Stimulated activated CD8-positive, alpha-beta memory T cell treated with anti-CD3 and anti-CD28 coated beads, Interleukin-4, amount 100 ng/mL, for 4 hours (primary cell): ENCODE data around the gene CST8.

Experiments used
- DNase-seq, 2 donors: peaks; one replicate each; pipeline ENCODE4 v3.0.0-alpha.2; 2020; ENCODE audit warnings: low read depth in 2 of 2, low spot score in 1 of 2

Gene CST8

DNA sequence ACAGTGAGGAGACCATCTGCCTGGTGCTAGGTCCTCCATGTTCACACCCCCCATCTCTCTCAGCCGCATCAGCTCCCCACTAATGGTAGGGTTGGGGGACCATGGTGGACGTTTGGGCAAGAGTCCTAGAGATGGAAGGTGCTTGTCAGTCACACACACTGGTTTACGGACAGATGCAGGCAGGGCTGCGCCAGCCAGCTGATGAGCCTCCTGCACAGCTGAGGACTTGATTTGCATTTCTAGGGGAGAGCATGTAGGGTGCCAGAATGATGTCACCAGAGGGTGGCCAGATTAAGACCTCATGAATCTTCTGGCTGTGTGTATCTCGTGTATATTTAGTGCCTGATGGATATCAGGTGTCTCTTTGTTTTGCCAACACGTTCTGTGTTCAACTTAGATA lies 28.6 kb downstream of the CST8 start:
- DNase-seq, result no peak

DNA sequence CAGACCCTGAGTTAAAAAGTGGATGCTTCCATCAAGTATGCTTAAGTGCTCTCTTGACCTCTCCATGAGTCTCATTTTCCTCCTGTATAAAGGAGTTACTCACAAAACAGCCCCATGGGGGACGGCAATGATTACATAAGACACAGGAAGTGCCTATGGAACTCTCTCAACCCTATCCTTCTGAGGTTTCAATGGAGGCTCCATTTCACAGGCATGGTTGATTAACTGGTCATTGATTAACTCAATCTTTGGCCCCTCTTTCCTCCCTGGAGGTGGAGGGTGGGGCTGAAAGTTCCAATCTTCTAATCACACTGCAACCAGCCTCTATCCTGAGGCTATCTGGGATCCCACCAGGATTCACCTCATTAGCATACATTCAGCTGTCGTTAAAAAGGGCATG lies 29.3 kb downstream of the CST8 start:
- DNase-seq, result no peak

DNA sequence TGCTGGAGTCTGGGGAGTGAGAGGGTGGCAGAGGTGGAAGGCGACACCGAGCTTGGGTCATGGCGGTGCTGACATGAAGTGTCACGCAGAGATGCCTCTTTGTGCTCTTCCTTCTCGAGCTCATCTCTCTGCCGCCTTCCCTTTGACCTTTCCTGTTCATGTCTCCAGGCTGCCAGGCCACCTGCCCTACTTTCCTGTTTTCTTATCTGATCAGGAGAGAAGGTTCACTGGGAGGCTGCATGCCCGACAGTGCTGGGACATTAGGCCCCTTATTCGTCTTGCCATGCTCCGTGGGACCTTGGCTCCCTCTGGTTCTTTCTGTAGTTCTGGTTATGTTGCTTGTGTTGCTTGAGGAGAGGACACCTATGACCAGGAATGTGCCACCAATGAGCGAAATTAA lies 33.2 kb downstream of the CST8 start:
- no peak for DNase-seq

DNA sequence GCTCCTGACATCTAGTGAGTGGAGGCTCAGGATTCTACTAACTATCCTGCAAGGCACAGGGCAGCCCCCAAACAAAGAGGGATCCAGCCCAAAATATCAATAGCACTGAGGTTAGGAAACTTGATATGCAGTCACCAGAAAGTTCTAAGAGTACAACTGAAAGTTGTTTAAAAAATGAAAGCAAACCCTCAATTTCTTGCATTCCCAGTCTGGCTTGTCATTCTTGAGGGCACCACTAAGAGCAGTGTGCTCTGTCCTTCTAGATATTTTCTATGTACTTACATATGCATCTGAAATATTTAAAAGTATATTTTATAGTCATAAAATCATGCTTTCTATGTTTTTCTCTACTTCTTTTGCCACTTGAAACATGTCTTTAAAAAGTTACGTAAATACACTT lies 35.9 kb downstream of the CST8 start:
- no peak for DNase-seq

DNA sequence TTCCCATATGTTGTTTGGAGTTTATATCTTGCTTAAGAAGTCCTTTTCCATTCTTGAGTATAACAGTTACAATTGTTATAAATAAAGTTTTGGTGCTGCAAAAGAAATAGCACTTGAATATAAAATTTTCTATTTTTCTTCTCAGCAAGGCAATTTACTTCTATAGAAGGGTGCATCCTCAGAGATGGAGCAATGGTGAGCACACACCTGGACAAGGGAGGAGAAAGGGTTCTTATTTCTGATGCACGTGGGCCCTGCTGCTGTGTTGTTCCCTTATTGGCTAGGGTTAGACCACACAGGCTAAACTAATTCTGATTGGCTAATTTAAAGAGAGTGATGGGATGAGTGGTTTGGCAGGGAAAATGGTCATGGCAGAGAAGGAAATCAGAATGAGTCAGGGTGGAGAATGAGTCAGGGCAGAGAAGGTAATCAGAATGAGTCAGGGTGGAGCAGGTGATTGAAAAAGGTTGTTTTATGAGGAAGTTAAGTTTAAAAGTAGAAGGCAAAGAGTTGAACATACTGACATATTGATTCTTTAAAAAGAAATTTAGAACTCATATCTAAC lies 38.0 kb downstream of the CST8 start:
- no peak for DNase-seq

DNA sequence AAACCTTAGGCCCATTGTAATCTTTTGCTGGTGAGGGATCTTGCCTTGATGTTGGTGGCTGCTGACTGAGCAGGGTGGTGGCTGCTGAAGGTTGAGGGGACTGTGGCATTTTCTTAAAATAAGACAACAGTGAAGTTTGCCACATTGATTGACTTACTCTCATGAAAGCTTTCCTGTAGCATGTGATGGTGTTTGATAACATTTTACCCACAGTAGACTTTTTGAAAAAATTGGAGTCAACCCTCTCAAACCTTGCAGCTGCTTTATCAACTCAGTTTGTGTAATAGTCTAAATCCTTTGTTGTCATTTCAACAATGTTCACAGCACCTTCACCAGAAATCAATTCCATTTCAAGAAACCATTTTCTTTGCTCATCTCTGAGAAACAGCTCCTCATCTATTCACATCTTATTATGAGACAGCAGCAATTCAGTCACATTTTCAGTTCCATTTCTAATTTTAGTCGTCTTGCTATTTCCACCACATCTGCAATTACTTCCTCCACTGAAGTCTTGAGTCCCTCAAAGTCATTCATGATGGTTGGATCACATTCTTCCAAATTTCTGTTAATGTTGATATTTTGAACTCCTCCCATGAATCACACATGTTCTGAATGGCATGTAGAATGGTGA lies 40.1 kb downstream of the CST8 start:
- DNase-seq, result no peak

DNA sequence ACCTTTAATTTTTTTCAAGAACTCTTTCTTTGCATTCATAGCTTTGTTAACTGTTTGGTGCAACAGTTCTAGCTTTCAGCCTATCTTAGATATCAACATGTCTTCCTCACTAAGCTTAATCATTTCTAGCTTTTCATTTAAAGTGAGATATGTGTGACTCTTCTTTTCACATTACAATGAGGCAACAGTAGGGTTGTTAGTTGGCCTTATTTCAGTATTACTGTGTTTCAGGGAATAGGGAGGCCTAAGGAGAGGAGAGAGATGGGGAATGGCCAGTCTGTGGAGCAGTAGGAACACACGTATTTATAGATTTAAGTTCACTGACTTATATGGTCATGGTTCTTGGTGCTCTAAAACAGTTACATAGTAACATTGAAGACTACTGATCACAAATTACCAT lies 41.6 kb downstream of the CST8 start:
- DNase-seq, result no peak

DNA sequence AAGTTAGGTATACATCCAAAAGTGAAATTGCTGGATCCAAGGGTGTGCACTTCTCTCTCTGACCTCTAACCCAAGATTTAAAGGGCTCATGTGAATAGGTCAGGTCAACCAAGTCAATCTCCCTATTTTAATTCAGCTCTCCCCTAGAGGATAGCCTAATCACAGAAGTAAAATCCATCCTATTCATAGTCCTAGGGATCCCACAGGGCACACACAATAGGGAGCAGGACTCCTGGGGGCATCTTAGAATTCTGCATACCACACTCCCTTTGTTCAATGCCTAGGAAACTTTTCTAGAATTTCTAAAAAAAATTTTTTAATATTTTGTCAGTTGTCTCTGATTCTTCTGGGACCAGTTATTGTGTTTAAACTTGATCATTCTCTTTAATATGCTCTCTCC lies 42.2 kb downstream of the CST8 start:
- DNase-seq, result no peak

DNA sequence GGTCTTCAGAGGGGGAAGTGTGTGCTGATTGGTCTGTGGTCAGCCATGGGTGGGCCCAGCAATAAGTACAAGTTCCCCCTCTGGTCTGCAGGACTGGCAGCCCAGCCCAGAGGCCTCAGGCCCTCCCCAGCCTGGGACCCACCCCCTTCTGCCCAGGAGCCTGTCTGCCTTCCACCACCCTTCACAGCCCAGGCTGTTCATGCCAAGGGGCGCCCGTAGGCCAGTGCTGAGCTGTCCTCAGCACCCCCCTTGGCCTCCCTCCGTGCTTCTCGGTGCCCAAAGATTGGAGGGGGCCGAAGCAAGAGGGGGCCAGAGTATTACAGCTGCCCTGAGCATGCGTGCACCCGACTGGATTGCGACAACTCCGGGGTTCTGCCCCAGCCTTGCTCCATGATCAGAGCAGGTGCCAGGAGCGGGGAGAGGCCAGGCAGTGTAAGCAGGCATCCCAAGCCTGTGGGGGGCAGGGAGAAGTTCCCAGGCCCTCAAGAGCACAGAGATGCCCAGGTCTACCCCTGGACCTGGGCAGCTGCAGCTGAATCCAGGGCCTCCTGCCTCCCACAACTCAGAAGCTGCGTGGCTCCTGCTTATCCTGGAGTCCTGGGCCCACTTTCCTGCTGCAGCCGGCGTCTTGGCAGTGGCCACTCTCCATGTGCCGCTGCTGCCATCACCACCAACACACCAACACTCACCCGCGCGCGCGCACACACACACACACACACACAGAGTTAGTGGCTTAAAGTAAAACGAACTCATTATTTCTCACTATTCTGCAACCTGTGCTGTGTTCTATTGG lies 44.1 kb downstream of the CST8 start:
- no peak for DNase-seq

DNA sequence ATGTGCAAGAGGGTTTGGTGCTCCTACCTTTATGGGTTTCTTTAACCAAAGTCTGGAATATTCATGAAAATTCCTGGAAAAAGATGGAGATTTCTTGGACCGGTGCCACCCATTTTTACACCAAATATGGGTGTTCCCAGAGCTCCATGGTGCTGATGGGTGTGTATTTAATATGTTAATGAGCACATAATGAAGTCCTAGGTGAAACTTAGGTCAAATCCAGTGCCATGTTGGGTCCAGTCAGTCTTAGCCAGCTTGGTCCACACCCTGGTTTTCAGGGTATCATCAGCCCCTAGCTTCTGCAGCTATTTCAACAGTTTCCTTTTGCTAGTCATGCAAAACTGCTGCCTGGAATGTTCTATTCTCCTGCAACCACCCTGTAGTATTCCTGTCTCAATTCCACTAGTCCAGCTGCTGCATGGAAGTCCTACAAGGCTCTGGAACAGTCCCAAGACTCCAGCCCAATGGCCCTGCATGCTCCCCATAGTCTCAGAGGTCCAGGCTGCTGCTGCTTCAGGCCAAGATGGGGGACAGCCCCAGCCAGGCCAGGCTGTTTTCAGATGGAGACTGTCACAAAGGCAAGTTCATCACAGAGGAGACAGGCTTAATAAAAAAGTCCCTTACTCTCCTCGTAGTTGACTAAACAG lies 45.5 kb downstream of the CST8 start:
- no peak for DNase-seq

DNA sequence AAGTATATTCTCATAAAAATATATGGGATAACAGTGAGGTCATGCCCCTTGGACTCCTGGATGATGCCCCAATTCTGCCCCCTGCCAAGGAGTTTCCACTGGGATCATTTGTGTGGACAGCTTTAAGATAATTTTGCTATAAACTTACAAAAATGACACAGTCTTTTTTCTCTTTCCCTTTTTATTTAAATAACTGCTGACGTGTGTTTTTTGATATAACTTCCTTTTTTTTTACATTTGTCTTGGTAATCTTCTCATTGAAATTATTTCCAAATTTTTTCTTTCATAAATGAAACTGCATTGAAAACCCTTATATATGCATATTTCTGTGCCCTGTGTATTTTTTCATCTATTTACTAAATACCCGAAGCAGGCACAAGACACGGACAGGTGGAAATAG lies 46.1 kb downstream of the CST8 start:
- DNase-seq, result no peak

DNA sequence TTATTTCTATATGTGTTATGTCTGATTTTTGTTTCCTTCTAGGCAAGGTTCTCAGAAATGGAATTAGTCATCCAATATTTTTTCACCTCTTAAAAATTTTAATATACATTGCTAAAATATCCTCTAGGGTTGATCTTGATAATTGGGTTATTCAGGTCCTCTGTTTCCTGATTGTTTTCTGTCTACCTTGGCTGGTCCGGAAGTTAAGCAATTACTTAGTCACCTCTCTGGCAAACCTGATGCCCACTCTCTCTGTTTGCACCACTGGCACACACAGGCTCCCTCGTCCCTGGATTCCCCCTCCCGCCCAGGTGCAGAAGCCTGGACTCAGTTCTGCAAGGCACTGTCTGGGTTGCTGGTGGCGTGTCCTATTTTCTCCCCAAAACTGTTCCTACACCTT lies 49.7 kb downstream of the CST8 start:
- no peak for DNase-seq

DNA sequence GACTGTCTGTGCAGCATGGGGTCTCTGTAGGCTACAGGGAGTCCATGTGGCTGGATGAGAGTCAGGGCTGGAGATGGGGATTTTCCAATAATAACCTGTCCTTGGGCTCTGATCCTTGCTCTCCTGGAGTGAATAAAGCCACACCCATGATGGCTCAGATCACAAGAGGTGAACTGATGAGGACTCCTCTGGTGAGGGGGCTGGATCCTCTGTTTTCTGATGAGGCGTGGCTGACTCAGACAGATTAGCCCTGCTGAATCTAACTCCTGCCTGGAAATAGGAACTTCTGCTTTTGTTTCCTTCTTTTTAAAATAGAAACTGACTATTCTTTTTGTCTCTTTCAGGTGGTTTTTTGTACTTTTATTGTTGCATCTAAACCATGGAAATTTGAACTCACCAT lies 50.4 kb downstream of the CST8 start:
- no peak for DNase-seq

DNA sequence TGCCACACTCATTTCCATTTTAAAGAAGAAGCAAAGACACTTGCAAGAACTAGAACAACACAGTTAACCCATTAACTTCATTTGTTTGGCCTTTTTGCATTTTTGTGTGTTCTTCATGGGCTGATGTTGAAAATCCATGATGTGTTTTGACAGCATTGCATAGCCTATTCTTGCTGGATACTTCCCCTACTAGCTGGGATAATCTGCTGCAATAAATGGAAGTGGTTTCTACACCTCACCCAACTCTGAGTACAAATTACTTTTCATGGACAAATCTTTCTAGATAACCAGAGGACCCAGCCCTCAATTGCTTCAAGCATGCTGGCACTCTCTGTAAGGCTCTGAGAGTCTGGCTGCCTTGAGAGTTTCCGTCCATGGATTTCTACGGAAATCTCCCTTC lies 50.9 kb downstream of the CST8 start:
- DNase-seq, result no peak

DNA sequence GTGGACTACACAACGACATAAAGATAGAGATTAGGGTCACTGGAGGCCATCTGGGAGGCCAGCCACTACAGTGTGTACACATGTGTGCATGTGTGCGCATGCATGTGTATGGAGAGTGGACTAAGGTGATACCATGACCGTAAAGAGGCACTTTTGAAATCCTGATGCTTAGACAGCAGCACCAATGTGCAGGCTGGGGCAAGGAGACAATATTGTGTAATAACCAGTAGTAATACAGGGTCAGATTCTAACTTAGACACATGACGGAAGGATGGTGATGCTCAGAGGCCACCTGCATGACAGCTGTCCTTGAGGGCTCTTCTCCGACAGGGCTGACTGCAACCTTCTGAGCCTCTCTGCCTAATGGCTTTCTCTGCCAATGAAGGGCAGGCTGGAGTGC lies 51.9 kb downstream of the CST8 start:
- DNase-seq, result no peak

DNA sequence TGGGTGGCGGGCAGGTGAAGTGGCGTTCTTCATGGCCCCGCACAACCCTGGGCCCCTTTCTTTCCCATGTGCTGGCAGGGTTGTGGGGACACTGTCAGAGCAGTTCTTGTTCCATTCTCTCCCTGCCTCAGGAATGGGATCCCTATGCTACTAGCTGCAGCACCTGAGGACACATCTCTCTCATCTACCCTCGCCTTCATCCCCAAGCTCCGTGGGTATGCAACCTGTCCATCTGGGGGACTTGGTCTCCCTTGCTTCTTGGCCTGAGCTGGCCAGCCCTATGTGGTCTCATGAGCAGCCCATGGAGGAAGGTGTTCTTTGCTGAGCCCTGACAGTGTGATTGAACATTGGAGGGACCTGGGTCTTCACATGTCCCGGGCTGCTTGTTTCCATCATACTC lies 53.2 kb downstream of the CST8 start:
- no peak for DNase-seq
